Activated CD4-positive, alpha-beta T cell treated with anti-CD3 and anti-CD28 coated beads, Interleukin-10, Interleukin-2, amounts not matched to agents 100 ng/mL and 50 ng/mL, durations not matched to agents 16 hours and 8 hours (primary cell): Measurements from ENCODE around the gene PCYOX1L.

ENCODE experiments used
- DNase-seq: peaks from one replicate; pipeline ENCODE4 v3.0.0-alpha.2; 2020

PCYOX1L gene

GRCh38 chr5:149410071-149410470 lies 52.2 kb downstream of the PCYOX1L start:
- no peak for DNase-seq

- DNase-seq: no peak
These were observed 53.0 kb downstream of the PCYOX1L start for GRCh38 chr5:149410721-149411432.

GRCh38 chr5:149411738-149412519 lies 54.1 kb downstream of the PCYOX1L start:
- no peak for DNase-seq

- DNase-seq: no peak
These were observed 55.1 kb downstream of the PCYOX1L start for GRCh38 chr5:149412783-149413476.

GRCh38 chr5:149413477-149414210 lies 55.8 kb downstream of the PCYOX1L start:
- no peak for DNase-seq

GRCh38 chr5:149414405-149415065 lies 56.7 kb downstream of the PCYOX1L start:
- DNase-seq: no peak

- no peak for DNase-seq
These were observed 57.5 kb downstream of the PCYOX1L start for GRCh38 chr5:149415066-149415967.

- no peak for DNase-seq
These were observed 59.3 kb downstream of the PCYOX1L start for GRCh38 chr5:149416987-149417710.

- DNase-seq: no peak
These were observed 60.0 kb downstream of the PCYOX1L start for GRCh38 chr5:149417711-149418368.

GRCh38 chr5:149418910-149419531 lies 61.2 kb downstream of the PCYOX1L start:
- no peak for DNase-seq
